ENCODE results near the gene MRPS17. TPM values are rescaled to one million over a fixed set of nuclear protein-coding genes. Genes with fewer than 3 reads are reported as not detected.

The MRPS17 gene
- total RNA-seq, result 7.5 and 11.9 TPM in 2 replicates

GRCh38 chr7:55951637-55952351 lies at the start of gene MRPS17:
Gene MRPS17, plus strand, starts transcription at chr7:55951877. Its CDS starts 1,319 bp downstream, at chr7:55953196.

GRCh38 chr7:55964261-55965099 lies 12.8 kb downstream of the MRPS17 start, which contains the start of gene NIPSNAP2:
Gene NIPSNAP2, plus strand, starts transcription at chr7:55964585. Its CDS starts 25 bp downstream, at chr7:55964610.

Other genes starting within 250 kb of the MRPS17 start
- not detected in 2 replicates for gene SEPTIN14, start 89.1 kb upstream of the MRPS17 start, total RNA-seq
- 1.2 and 2.5 TPM in 2 replicates for gene ZNF713, start 64.4 kb upstream of the MRPS17 start, total RNA-seq
- gene NIPSNAP2, start 12.7 kb downstream of the MRPS17 start, total RNA-seq, result 51.3 and 58.1 TPM in 2 replicates
- 134 and 148 TPM in 2 replicates for gene PSPH, start 99.6 kb downstream of the MRPS17 start, total RNA-seq
- 164 and 201 TPM in 2 replicates for gene CCT6A, start 99.9 kb downstream of the MRPS17 start, total RNA-seq
- 192 and 263 TPM in 2 replicates for gene SUMF2, start 112.4 kb downstream of the MRPS17 start, total RNA-seq
- gene PHKG1, start 141.1 kb downstream of the MRPS17 start, total RNA-seq, result 0.29 TPM in 1 of 2 replicates, not detected in the other
- 564 and 615 TPM in 2 replicates for gene CHCHD2, start 154.6 kb downstream of the MRPS17 start, total RNA-seq
- not detected in 2 replicates for gene NUPR2, start 164.5 kb downstream of the MRPS17 start, total RNA-seq